CD14-positive monocyte (primary cell): ENCODE measurements around the gene MICAL2. TPM values are rescaled to one million over a fixed set of nuclear protein-coding genes. Genes with fewer than 3 reads are reported as not detected.

Experiments
- DNase-seq, 3 donors: peaks; one replicate each; pipeline ENCODE4 v3.0.0-alpha.2; 2011 to 2022
- H2AFZ ChIP-seq: 2 replicates; pipeline ENCODE4 v1.6.0; 2012; ENCODE audit warnings: mild to moderate bottlenecking, low read depth, low read length, inconsistent platforms; ENCODE audit not compliant: insufficient read depth, poor library complexity, severe bottlenecking
- H3K27ac ChIP-seq, 2 donors: 1 replicate in 1 of 2; 2 replicates in 1 of 2; pipeline ENCODE4 v1.5.1; 2012 to 2013; ENCODE audit warnings: low read length in 2 of 2, control low read depth in 1 of 2, inconsistent platforms in 1 of 2, low read depth in 1 of 2, mild to moderate bottlenecking in 1 of 2
- H3K27me3 ChIP-seq, 2 donors: one replicate each; pipeline versions ENCODE4 v1.6.0 to v1.6.1; 2011 to 2013; ENCODE audit warnings: low read length in 2 of 2; ENCODE audit not compliant: control insufficient read depth in 2 of 2, insufficient read depth in 2 of 2
- H3K36me3 ChIP-seq, 2 donors: replicated peaks in 1 of 2; 1 replicate in 1 of 2; 2 replicates in 1 of 2; pipeline versions ENCODE4 v1.5.1 to v1.6.1; 2012 to 2013; ENCODE audit warnings: low read length in 2 of 2, control low read depth in 1 of 2, inconsistent platforms in 1 of 2, mild to moderate bottlenecking in 1 of 2; ENCODE audit not compliant: insufficient read depth in 2 of 2, control insufficient read depth in 1 of 2
- H3K4me1 ChIP-seq, 2 donors: 1 replicate in 1 of 2; 2 replicates in 1 of 2; pipeline versions ENCODE4 v1.5.1 to v1.6.1; 2012 to 2013; ENCODE audit warnings: low read length in 2 of 2, control low read depth in 1 of 2, inconsistent platforms in 1 of 2, mild to moderate bottlenecking in 1 of 2, moderate library complexity in 1 of 2; ENCODE audit not compliant: insufficient read depth in 2 of 2, control insufficient read depth in 1 of 2
- H3K4me2 ChIP-seq: replicated peaks from 2 replicates; pipeline ENCODE3; 2012; ENCODE audit warnings: low read length, moderate library complexity, mild to moderate bottlenecking; ENCODE audit not compliant: poor library complexity, severe bottlenecking; ENCODE audit errors: extremely low read depth
- H3K4me3 ChIP-seq, 3 experiments: fragments of 200-600 bp in 1 of 3; sonication (generic) in 1 of 3; replicated peaks in 1 of 3; 1 replicate in 2 of 3; 2 replicates in 1 of 3; pipeline ENCODE4 v1.5.1; 2011 to 2013; ENCODE audit warnings: low read length in 3 of 3, mild to moderate bottlenecking in 3 of 3, control low read depth in 2 of 3, low read depth in 2 of 3, inconsistent platforms in 1 of 3, moderate library complexity in 1 of 3
- H3K79me2 ChIP-seq: 2 replicates; pipeline ENCODE4 v1.6.0; 2012; ENCODE audit warnings: mild to moderate bottlenecking, control low read depth, inconsistent platforms, low read length, moderate library complexity; ENCODE audit not compliant: insufficient read depth
- H3K9ac ChIP-seq: 2 replicates; pipeline ENCODE4 v1.6.0; 2017; ENCODE audit warnings: low read length, mild to moderate bottlenecking; ENCODE audit not compliant: insufficient read depth, poor library complexity, severe bottlenecking
- H3K9me3 ChIP-seq, 2 donors: replicated peaks in 1 of 2; 1 replicate in 1 of 2; 2 replicates in 1 of 2; pipeline versions ENCODE4 v1.5.1 to v1.6.1; 2012 to 2013; ENCODE audit warnings: low read length in 2 of 2, control low read depth in 1 of 2; ENCODE audit not compliant: control insufficient read depth in 1 of 2, insufficient read depth in 1 of 2
- H4K20me1 ChIP-seq: 2 replicates; pipeline ENCODE4 v1.6.0; 2012; ENCODE audit warnings: mild to moderate bottlenecking, low read length, control low read depth, moderate library complexity; ENCODE audit not compliant: insufficient read depth
- H3K27ac Mint-ChIP-seq, 7 donors: one replicate each; pipeline ENCODE4 v1.8.0; 2020; ENCODE audit warnings: mild to moderate bottlenecking in 7 of 7, mixed read lengths in 7 of 7, moderate library complexity in 6 of 7, inconsistent platforms in 2 of 7
- H3K27me3 Mint-ChIP-seq, 3 donors: one replicate each; pipeline ENCODE4 v1.8.0; 2021 to 2022; ENCODE audit warnings: low read depth in 3 of 3, mild to moderate bottlenecking in 3 of 3, mixed read lengths in 3 of 3, moderate library complexity in 3 of 3, inconsistent platforms in 1 of 3
- H3K36me3 Mint-ChIP-seq, 2 donors: one replicate each; pipeline ENCODE4 v1.8.0; 2020; ENCODE audit warnings: mixed read lengths in 2 of 2, inconsistent platforms in 1 of 2, mild to moderate bottlenecking in 1 of 2
- H3K4me1 Mint-ChIP-seq: one replicate; pipeline ENCODE4 v1.8.0; 2020; ENCODE audit warnings: mild to moderate bottlenecking, mixed read lengths
- H3K4me3 Mint-ChIP-seq, 2 donors: one replicate each; pipeline ENCODE4 v1.8.0; 2020; ENCODE audit warnings: mild to moderate bottlenecking in 2 of 2, mixed read lengths in 2 of 2, moderate library complexity in 1 of 2
- H3K9me3 Mint-ChIP-seq, 7 donors: one replicate each; pipeline ENCODE4 v1.8.0; 2020 to 2022; ENCODE audit warnings: mixed read lengths in 7 of 7, mild to moderate bottlenecking in 6 of 7, moderate library complexity in 6 of 7, inconsistent platforms in 2 of 7
- CTCF ChIP-seq: fragments of 200-600 bp; IDR thresholded peaks from one replicate; pipeline ENCODE4 v1.8.0; 2022; ENCODE audit warnings: antibody characterized with exemption, mild to moderate bottlenecking
- WGBS: methylation state at CpG from one replicate; pipeline ENCODE4 v1.1.5; 2013; ENCODE audit warnings: missing lambda C conversion rate; ENCODE audit not compliant: insufficient coverage; 5-methylcytosine and 5-hydroxymethylcytosine counted together
- intact Hi-C, 2 donors: fragments of 100-400 bp; cut with micrococcal nuclease; formaldehyde crosslinking; loops; one replicate each; pipeline versions ENCODE4 v1.15.0 to v1.15.1; 2023
- polyA plus RNA-seq, 3 donors: library from polyadenylated mRNA; depleted of rRNA in 1 of 3; unstranded in 2 of 3; stranded (reverse) in 1 of 3; fragments of 300-500 nt in 2 of 3; fragments of >200 nt in 1 of 3; fragmentation: Illumina TruSeq in 2 of 3; gene quantifications; 1 replicate in 2 of 3; 2 replicates in 1 of 3; pipeline ENCODE4 v1.2.3, GENCODE V29; 2012 to 2021

The MICAL2 gene
- polyA plus RNA-seq, 3 donors: 39.8 to 72.5 (median 44.0) TPM

GRCh38 chr11:12217879-12218278 lies 107.5 kb downstream of the MICAL2 start:
- peaks cover 35% of the 10 kb centered on the region for H3K4me1 Mint-ChIP-seq
- Histone ChIP-seq H3K4me2 (no peak overlapping the region), H4K20me1 (peaks cover 20% of the 10 kb centered on the region), H3K4me3 (no peak overlapping the region), H3K4me1 (peaks cover 22 to 24% of the 10 kb centered on the region in 2 donors), H3K79me2 (no peaks in the 10 kb centered on the region), H3K9ac (no peak overlapping the region), H3K27me3 (no peaks in the 10 kb centered on the region), H3K36me3 (peaks cover 90 to 100% of the 10 kb centered on the region in 2 donors), H3K9me3 (no peaks in the 10 kb centered on the region), H2AFZ (no peak overlapping the region), H3K27ac (no peak overlapping the region)
- intact Hi-C loops: no loop called here
- 83% methylated on average over 3 of the region's 4 CpGs for WGBS
- DNase-seq: no peak
- peaks cover 0 to 4% (median 0%) of the 10 kb centered on the region in 7 donors for H3K9me3 Mint-ChIP-seq
- H3K27ac Mint-ChIP-seq: no peak overlapping the region
- no peak for TF ChIP-seq CTCF
- no peaks in the 10 kb centered on the region for H3K27me3 Mint-ChIP-seq
- H3K36me3 Mint-ChIP-seq: peaks cover 94 to 100% of the 10 kb centered on the region in 2 donors
- H3K4me3 Mint-ChIP-seq: no peak overlapping the region

GRCh38 chr11:12218909-12219308 lies 108.5 kb downstream of the MICAL2 start:
- no peak overlapping the region for H3K4me3 ChIP-seq
- Mint-ChIP-seq H3K4me3 (no peak overlapping the region), H3K36me3 (peaks cover 94 to 100% of the 10 kb centered on the region in 2 donors), H3K27me3 (no peaks in the 10 kb centered on the region), H3K4me1 (peaks cover 45% of the 10 kb centered on the region), H3K9me3 (peaks cover 0 to 6% (median 0%) of the 10 kb centered on the region in 7 donors), H3K27ac (no peak overlapping the region)
- WGBS: no CpG with 5 or more reads among the region's 4 CpGs
- no peak for DNase-seq
- H3K27me3 ChIP-seq: no peaks in the 10 kb centered on the region
- peaks cover 29% of the 10 kb centered on the region for H4K20me1 ChIP-seq
- no peak overlapping the region for H2AFZ ChIP-seq
- no peaks in the 10 kb centered on the region for H3K79me2 ChIP-seq
- peaks cover 87 to 100% of the 10 kb centered on the region in 2 donors for H3K36me3 ChIP-seq
- H3K27ac ChIP-seq: no peak overlapping the region
- intact Hi-C loops: no loop called here
- peaks cover 32 to 34% of the 10 kb centered on the region in 2 donors for H3K4me1 ChIP-seq
- no peak overlapping the region for H3K4me2 ChIP-seq
- H3K9ac ChIP-seq: no peak overlapping the region
- no peaks in the 10 kb centered on the region for H3K9me3 ChIP-seq
- TF ChIP-seq CTCF: no peak
